ENCODE measurements around the gene IGLL5. TPM values are rescaled to one million over a fixed set of nuclear protein-coding genes. Genes with fewer than 3 reads are reported as not detected.
A peak's percentile ranks its signal among the peaks of the same experiment; 100 is the strongest.

The IGLL5 gene
- total RNA-seq, 2 experiments from 2014 or later: not detected

DNA sequence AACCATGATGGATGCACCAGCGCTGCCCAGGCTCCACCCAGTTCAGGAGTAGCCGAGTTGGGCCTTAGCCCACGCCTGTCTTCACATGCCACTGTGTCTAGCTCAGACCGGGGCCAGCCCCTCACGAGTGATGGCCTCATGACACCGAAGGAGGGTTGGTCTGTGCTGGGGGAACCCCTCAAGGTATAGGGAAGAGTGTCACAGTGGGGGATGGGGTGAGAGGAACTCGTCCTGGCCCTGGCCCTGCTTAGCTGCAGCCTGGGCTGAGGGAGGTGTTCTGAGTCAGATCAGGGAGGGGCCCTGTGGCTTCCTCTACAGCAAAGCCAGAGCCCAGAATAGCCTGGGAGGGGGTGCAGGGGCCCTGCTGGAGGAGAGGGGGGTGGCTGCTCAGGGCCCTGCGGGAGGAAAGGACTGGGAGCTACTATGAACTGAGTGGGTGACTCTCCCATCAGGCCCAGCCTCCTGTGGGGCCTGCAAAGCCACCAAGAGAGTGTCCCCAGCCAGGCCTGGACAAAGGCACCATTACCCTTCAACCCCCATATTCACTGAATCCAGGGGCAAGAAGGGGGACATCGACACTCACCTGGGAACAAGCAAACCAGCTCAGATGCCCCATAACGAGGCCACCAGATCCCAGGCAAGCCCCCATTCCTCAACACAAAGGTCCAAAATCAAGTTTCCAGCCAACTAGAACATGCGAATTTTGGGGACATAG lies 41.2 kb downstream of the IGLL5 start:
- intact Hi-C loops (cut with DNase I, micrococcal nuclease): no loop called here
- Mint-ChIP-seq H3K4me1 (peaks cover 10% of the 10 kb centered on the region), H3K27me3 (no peaks in the 10 kb centered on the region), H3K36me3 (ENCODE audit: low read depth) (no peaks in the 10 kb centered on the region), H3K4me3 (no peak overlapping the region), H3K9me3 (ENCODE audit: low read depth) (no peaks in the 10 kb centered on the region), H3K27ac (no peak overlapping the region)
- DNase-seq (peak; percentile 72), ATAC-seq (peak; percentile 98)
- CTCF ChIA-PET: interaction anchor here (0.6 to 0.8 kb wide), 2 partner anchors 11 to 44 kb away, joined by 3 read pairs; no protein-coding TSS in a partner anchor
- POLR2A ChIA-PET: no interaction called here

DNA sequence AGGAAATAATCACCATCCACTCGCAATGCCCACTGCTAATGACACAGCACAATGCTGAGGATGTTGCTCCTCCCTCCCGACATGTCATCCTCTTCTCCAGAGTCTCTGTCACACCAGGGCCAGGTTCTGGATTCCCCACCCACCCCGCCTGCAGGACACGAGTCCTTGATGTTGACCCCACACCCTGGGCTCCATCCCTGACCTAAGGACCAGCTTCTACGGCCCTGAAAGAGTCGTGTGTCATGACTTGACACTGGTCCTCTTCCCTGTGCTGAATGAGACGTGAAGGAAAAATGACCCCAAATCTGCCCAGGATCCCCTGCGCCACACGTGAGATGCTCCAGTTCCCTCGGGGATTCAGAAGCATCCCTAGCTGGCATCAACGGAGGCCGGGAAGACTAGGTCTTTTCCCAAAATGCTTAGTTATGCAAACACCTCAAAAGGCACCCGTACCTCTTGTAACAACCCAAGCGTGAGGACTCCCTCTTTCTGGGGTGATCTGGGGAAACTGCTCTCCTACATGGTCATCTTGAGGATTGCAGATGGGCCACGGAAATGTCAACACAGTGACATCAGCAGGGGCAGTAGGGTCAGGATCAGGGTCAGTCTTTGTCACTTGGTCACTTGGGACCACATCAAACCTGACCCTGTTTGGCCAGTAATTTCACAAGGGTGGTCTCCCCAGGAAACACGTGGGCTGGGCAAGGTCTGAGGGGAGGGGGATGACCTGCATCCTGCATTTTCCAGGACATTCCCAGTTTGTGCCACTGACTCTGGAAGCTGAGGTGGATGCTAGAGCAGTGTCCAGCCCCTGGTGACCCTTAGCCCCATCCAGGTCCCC lies 42.0 kb downstream of the IGLL5 start:
- Mint-ChIP-seq H3K4me3 (no peak overlapping the region), H3K27ac (no peak overlapping the region), H3K27me3 (no peaks in the 10 kb centered on the region), H3K36me3 (ENCODE audit: low read depth) (no peaks in the 10 kb centered on the region), H3K4me1 (peaks cover 10% of the 10 kb centered on the region), H3K9me3 (ENCODE audit: low read depth) (no peaks in the 10 kb centered on the region)
- intact Hi-C loops (cut with DNase I, micrococcal nuclease): no loop called here
- DNase-seq (no peak), ATAC-seq (no peak)
- POLR2A ChIA-PET: no interaction called here
- CTCF ChIA-PET: interaction anchor here (0.6 to 1.3 kb wide), 4 partner anchors 13 to 142 kb away, joined by 3 to 4 read pairs (median 3); no protein-coding TSS in a partner anchor

DNA sequence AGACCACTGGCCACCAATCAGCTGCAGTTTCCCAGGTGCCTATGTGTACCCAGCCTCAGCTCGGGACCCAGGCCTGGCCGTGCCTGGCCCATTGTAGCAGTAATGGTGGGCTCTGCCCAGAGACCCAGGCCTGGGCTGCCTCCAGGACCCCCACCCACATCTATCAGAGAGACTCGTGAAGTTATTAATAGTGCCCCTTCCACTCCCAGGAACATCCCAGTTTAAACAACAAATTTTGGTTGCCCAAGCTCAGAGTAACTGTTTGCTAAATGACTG lies 42.5 kb downstream of the IGLL5 start:
- CTCF ChIA-PET: interaction anchor here (0.8 to 1.3 kb wide), 3 partner anchors 12 to 142 kb away, joined by 3 to 4 read pairs (median 3); no protein-coding TSS in a partner anchor
- intact Hi-C loops (cut with DNase I, micrococcal nuclease): no loop called here
- ATAC-seq (no peak), DNase-seq (no peak)
- Mint-ChIP-seq H3K4me1 (peaks cover 10% of the 10 kb centered on the region), H3K9me3 (ENCODE audit: low read depth) (no peaks in the 10 kb centered on the region), H3K27me3 (no peaks in the 10 kb centered on the region), H3K27ac (no peak overlapping the region), H3K36me3 (ENCODE audit: low read depth) (no peaks in the 10 kb centered on the region), H3K4me3 (no peak overlapping the region)
- POLR2A ChIA-PET: no interaction called here

DNA sequence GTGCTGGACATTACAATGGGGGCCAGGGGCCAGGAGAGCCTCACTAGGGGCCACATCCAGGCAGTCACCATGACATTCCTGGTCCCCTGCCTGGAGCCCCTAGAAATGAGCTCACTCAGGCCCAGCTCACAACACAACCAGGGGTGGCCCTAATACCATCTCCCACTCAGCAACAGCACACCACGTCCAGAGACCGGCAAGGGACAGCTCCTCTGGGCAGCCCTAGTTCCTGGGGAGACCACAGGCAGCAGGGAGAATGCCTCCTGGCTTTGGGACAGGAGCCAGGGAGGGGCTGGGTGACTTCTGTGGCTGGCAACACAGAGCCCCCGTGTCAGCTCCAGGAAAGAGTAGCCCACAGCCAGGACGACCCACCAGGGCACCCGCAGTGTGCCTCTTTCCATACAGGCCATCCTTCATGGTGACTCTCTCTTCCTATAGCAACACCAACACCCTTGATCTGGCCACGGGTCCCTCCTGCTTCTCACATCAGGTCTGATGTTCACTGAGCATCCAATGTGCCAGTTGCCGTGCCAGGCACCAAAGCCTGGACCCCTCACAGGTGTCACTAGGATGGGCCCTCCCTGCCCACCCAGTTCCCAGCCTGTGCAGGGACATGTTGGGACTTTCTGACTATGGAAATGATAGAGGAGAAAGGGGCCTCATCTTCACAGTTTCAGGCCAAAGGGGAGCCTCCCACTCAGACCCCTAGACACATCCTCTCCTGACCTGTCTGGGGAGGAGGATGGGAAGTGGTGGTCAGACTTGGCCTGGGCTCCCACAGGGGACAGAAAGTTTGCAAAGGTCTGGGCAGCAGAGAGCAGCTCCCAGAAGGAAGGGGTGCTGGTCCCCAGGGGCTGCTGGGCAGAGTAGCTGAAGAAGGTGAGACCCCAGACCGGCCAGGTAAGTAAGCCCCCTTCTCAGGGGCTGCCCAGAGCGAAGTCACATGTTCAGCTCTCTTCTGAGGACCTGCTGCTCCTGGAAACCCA lies 43.2 kb downstream of the IGLL5 start:
- H3K27ac Mint-ChIP-seq: no peak overlapping the region
- no peaks in the 10 kb centered on the region for H3K9me3 Mint-ChIP-seq (ENCODE audit: low read depth)
- DNase-seq (no peak), ATAC-seq (no peak)
- H3K4me1 Mint-ChIP-seq: peaks cover 13% of the 10 kb centered on the region
- intact Hi-C loops (cut with DNase I, micrococcal nuclease): no loop called here
- H3K4me3 Mint-ChIP-seq: no peak overlapping the region
- POLR2A ChIA-PET: no interaction called here
- CTCF ChIA-PET: interaction anchor here (0.8 to 1.3 kb wide), 3 partner anchors 11 to 143 kb away, joined by 3 to 4 read pairs (median 3); no protein-coding TSS in a partner anchor
- no peaks in the 10 kb centered on the region for H3K36me3 Mint-ChIP-seq (ENCODE audit: low read depth)
- no peaks in the 10 kb centered on the region for H3K27me3 Mint-ChIP-seq

DNA sequence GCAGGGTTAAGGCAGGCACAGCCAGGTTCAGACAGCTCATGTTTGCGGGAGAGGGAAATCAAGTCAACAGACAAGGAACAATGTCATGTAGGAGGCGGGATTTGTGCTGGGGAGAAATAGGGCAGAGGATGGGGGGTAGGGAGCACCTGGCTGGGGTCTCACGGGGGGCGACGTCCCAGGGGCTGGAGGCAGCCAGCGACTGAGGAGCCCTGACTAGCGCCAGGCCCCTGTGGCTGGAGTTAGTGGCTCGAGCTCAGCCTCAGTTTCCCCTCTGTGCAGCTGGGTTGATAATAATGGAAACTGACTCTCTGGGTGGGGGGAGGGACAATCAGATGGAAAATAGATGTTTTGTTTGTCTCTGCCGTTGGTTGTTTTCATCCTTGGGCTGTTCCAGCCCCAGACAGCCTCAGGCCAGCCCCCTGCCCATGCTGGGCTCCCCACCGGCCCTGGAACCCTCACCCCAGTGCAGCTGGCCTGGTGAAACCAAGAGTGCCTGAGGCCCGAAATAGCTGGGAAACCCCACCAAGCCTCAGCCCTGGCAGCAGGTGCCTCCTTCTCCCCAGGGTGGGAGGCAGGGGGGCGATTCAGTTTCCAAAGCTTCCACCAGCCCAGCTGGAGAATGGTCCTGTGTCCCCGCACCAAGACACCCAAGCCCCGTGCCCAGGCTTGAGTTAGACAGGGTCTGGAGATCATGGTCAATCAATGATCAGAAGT lies 44.1 kb downstream of the IGLL5 start:
- Mint-ChIP-seq H3K4me1 (peaks cover 13% of the 10 kb centered on the region), H3K9me3 (ENCODE audit: low read depth) (no peaks in the 10 kb centered on the region), H3K36me3 (ENCODE audit: low read depth) (no peaks in the 10 kb centered on the region), H3K4me3 (no peak overlapping the region), H3K27ac (no peak overlapping the region), H3K27me3 (no peaks in the 10 kb centered on the region)
- CTCF ChIA-PET: interaction anchor here (1.5 kb wide), 1 partner anchor 24 kb away, joined by 3 read pairs; no protein-coding TSS in a partner anchor
- intact Hi-C loops (cut with DNase I, micrococcal nuclease): no loop called here
- POLR2A ChIA-PET: no interaction called here
- ATAC-seq (no peak), DNase-seq (no peak)

DNA sequence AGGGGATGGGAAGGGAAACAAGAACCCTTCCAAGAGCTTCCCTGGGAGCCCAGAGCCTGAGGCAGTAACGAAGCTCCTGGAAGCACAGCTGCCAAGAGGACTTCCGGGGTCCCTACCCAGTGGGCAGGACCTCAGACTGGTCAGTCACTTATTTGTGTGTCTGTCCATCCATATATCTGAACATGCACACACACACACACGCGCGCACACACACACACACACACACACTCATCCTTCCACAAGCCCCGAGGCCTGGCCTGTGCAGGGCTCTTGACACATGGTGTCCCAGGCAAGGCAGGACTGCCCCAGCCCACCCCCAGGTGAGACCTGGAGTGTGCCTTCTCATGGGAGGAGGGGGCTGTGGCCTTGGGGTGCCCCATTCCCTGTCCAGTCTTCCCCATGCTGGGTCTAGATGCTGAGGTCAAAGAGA lies 44.9 kb downstream of the IGLL5 start:
- no peaks in the 10 kb centered on the region for H3K9me3 Mint-ChIP-seq (ENCODE audit: low read depth)
- H3K36me3 Mint-ChIP-seq (ENCODE audit: low read depth): no peaks in the 10 kb centered on the region
- H3K27me3 Mint-ChIP-seq: no peaks in the 10 kb centered on the region
- no peak overlapping the region for H3K4me3 Mint-ChIP-seq
- H3K27ac Mint-ChIP-seq: no peak overlapping the region
- ChIA-PET POLR2A (no interaction called here), CTCF (interaction anchor here (1.5 kb wide), 1 partner anchor 23 kb away, joined by 3 read pairs; no protein-coding TSS in a partner anchor)
- H3K4me1 Mint-ChIP-seq: peaks cover 13% of the 10 kb centered on the region
- no peak for DNase-seq
- intact Hi-C loops (cut with DNase I, micrococcal nuclease): no loop called here
- ATAC-seq: no peak

DNA sequence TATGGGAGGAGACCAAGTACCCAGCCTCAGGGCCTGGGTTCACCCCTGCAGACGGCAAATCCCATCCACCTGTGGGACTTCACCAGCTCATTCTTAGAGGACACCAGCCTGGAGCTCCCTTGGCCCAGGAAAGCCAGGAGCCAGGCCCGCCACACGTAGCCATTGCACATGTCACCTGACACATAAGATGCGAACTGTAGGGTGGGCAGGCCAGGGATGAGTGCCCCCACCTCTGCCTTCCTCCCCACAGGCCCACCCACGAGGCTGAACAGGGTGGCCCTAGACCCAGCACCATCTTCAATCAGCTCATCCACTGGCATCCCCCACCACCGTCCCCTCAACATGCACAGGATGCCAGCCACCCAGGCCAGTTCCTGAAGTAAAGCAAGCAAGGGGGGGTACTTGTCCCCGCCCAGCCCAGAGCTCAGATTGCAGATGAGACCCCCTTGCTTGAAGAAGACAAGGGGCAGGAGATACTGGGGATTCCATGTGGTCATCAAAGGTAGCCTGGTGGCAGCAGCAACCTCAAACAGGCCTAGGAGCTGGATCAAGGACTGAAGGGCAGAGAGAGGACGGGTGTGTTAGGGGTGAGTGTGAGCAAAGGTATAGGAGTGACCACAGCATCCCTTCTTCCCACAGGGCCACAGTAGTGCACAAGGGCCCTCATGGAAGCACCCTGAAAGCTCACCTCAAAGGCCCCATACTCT lies 45.6 kb downstream of the IGLL5 start:
- Mint-ChIP-seq H3K4me3 (no peak overlapping the region), H3K9me3 (ENCODE audit: low read depth) (no peaks in the 10 kb centered on the region), H3K4me1 (peaks cover 13% of the 10 kb centered on the region), H3K36me3 (ENCODE audit: low read depth) (no peaks in the 10 kb centered on the region), H3K27me3 (no peaks in the 10 kb centered on the region), H3K27ac (no peak overlapping the region)
- POLR2A ChIA-PET: no interaction called here
- intact Hi-C loops (cut with DNase I, micrococcal nuclease): no loop called here
- no peak for ATAC-seq
- CTCF ChIA-PET: interaction anchor here (0.6 to 1.5 kb wide), 2 partner anchors 10 to 22 kb away, joined by 3 read pairs; no protein-coding TSS in a partner anchor
- no peak for DNase-seq

DNA sequence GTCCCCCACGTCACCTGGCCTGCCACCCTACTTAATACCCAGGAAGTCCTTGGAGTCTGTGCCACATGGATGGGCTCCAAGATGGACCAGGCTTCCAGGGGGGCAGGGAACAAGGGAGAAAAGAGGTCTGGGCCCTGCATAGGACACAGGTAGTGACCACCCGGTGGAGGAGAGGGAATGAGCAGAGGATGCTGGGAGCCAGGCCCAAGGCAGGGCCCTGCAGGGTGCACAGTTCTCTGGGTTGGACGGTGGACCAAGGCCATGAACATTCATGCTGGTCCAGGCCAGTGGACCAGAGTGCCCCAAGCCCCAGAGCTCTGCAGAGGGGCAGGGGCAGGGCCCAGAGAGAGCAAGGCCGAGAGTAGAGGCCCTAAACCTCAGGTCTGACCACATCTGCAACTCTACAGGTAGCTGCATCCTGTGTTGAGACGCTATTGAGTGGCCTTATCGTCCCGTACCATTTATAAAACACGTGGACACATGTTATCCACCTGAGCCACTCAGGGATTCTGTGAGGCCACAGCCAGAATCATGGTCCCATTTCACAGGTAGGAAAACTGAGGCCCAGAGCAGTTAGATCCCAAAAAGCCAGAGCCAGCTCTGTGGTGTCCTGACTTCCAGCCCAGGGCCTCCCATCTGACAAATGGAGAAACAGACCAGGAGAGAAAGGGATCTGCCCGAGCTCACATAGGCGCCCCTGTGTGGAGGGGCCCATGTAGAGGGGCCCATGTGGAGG lies 46.4 kb downstream of the IGLL5 start:
- H3K36me3 Mint-ChIP-seq (ENCODE audit: low read depth): no peaks in the 10 kb centered on the region
- no peaks in the 10 kb centered on the region for H3K9me3 Mint-ChIP-seq (ENCODE audit: low read depth)
- H3K27ac Mint-ChIP-seq: no peak overlapping the region
- ATAC-seq: no peak
- intact Hi-C loops (cut with DNase I, micrococcal nuclease): no loop called here
- ChIA-PET POLR2A (no interaction called here), CTCF (interaction anchor here (0.6 kb wide), 1 partner anchor 9 kb away, joined by 3 read pairs; no protein-coding TSS in a partner anchor)
- H3K27me3 Mint-ChIP-seq: no peaks in the 10 kb centered on the region
- no peak for DNase-seq
- H3K4me3 Mint-ChIP-seq: no peak overlapping the region
- peaks cover 5% of the 10 kb centered on the region for H3K4me1 Mint-ChIP-seq

DNA sequence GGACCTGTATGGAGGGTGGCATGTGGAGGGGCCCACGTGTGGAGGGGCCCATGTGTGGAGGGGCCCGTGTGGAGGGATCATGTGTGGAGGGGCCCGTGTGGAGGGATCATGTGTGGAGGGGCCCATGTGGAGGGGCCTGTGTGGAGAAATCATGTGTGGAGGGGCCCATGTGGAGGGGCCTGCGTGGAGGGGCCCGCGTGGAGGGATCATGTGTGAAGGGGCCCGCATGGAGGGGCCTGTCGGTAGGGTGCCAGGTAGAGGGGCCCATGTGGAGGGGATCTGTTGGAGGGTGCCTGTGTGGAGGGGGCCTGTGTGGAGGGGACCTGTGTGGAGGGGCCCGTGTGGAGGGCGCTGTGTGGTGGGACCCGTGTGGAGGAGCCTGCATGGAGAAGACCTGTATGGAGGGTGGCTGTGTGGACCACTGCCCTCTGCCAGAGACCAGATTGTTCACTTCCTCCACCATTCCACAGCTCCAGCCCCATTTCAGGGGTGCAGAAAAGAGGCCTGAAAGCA lies 47.0 kb downstream of the IGLL5 start:
- no peak overlapping the region for H3K27ac Mint-ChIP-seq
- DNase-seq: no peak

DNA sequence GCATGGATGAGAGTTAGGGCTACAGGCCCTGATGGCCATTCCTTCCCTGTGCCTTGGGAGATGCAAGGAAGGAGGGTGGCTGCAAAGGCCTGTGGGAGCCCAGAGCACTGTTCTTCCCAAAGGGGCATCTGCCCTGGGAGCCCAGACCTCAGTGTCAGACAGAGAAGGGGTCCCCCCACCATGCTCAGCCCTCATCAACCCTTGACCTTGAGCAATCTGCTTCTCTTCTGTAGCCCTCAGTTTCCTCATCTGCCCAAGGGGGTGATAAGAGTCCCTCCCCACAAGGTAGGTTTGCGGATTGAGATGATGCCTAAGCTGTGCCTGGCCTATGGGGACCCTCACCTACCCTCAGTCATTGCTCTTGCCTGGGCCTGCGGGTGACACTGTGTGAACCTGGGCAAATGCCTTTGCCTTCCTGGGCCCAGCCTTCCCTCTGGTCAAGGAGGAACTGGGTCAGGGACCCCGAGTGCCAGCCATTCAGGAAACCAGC lies 47.5 kb downstream of the IGLL5 start:
- intact Hi-C loops (cut with DNase I, micrococcal nuclease): no loop called here
- POLR2A ChIA-PET: no interaction called here
- DNase-seq (no peak), ATAC-seq (peak; percentile 16)
- Mint-ChIP-seq H3K27me3 (no peaks in the 10 kb centered on the region), H3K4me3 (no peak overlapping the region), H3K9me3 (ENCODE audit: low read depth) (no peaks in the 10 kb centered on the region), H3K36me3 (ENCODE audit: low read depth) (no peaks in the 10 kb centered on the region), H3K27ac (no peak overlapping the region), H3K4me1 (peaks cover 4% of the 10 kb centered on the region)
- CTCF ChIA-PET: no interaction called here

More for the DNA sequence above, 47.0 kb downstream of the IGLL5 start:
- intact Hi-C loops (cut with DNase I, micrococcal nuclease): no loop called here
- H3K36me3 Mint-ChIP-seq (ENCODE audit: low read depth): no peaks in the 10 kb centered on the region
- H3K4me1 Mint-ChIP-seq: peaks cover 4% of the 10 kb centered on the region
- POLR2A ChIA-PET: no interaction called here
- ATAC-seq: no peak
- no peak overlapping the region for H3K4me3 Mint-ChIP-seq
- no peaks in the 10 kb centered on the region for H3K9me3 Mint-ChIP-seq (ENCODE audit: low read depth)
- CTCF ChIA-PET: no interaction called here
- no peaks in the 10 kb centered on the region for H3K27me3 Mint-ChIP-seq
